Measurements from ENCODE around the gene GREB1L.
"Not testable (repeated sequence)": the region's sequence is repeated elsewhere in the genome, so short reads cannot be mapped to it uniquely, and the experiment has no call there.

- TF ChIP-seq EP300, CTCF (IDR thresholded peaks at IDR 0.05): not testable (repeated sequence)
Measured at GRCh38 chr18:21315126-21315525, 73.1 kb downstream of the GREB1L start.

All from tibial nerve (tissue), 4 donors.